ENCODE data around the gene SCN7A.
"Not testable (repeated sequence)": the region's sequence is repeated elsewhere in the genome, so short reads cannot be mapped to it uniquely, and the experiment has no call there.

SCN7A gene

DNA sequence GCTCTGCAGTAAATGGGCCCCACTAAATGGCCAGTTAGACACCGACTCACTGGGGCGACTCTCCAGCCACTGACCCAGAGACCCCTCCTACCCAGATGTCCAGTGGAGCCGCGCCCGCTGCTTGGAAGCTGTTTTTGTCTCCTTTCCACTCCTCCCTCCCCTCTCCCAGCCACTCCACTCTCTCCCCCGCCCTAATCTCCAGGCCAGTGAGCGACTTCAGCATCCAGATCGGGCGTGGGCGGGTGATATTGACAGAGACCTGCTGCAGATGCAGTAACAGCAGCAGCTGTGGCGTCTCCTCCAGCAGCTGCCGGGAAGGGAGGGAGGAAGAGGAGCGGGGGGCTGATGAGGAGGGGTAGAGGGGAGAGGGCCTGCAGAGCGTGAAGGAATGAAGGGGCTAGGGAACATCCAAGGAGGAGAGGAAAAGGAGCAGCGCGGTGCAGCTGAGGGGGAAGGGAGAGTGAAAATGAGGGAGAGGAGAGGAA is at the start of gene SCN7A:
Gene SCN7A (minus strand): TSS at position 110 of the 485 bp plus-strand sequence. CDS start 16,553 bp downstream, outside the sequence.
- peak; percentile 91 for DNase-seq

DNA sequence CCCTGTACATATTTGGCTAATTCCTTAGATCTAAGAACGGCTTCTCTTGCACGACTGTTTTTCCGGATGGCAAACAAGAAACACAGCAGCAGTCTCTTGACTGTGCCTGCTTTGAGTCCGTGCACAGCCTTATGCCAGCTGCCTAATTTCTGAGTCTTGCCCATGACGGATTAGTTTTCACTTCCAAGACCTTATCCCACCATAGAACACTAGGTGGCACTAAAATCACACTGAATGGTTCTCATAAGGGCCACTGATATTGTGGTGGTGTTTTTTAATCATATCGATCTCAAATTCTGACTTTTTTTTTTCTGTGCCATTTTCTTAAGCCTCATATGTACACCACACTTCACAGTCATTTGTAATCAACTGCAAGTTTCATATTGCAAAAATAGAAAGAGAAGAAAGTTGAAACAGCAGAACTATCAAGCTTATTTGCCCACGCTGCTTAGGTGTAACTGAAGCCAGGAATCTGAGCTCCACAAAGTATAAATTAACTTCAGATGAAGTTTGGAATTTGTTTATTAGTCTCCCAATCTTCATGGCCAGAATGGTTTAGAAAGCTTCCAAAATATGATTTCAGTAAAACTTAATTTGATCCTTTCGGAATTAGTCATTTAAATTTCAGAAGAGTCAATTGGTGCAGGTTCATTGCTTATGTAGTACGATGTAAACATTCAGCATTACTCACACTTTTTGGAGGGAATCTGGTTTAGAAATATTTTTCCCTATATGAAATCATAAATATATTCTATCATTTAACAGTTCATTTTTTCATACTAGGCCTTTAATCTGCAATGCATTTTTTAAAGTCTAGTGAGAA is 45.5 kb upstream of the SCN7A start:
- peak; percentile 52 for DNase-seq

DNA sequence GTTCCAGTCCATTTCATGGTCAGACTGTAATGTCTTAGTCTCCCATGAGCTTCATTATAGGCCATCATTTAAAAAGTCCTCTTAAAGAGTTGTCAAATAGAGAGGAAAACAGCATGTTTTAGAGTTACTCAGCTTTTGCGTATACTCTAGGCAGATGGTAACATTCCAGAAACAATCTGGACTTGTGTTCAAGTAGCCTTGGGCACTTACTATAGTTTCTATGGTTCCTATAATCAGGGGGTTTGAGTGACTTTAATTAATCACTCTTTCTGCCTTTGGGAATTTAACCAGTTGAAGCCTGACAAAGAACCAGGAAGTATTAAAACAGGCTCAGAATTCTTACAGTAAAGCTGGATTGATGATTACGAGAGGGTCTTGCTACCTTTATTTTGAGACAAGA is 42.1 kb upstream of the SCN7A start:
- DNase-seq, result no peak

DNA sequence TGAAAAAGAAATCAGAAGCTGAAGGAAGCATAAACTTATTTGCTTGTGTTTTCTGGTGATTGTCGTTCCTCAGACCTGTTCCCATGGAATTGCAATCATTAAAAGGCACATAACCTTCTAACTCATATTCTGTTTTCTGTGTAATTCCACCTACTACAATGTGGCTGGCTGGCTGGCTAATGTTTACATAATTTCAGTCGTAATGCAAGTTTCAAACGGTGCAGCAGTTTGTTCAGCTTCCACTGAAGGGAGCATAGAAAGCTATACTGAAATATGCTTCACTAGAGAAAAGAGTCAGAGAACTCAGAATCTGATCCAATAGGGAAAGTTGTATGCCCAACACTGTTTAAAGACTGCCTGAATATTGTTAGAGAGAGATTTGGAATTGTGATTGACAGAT is 27.1 kb upstream of the SCN7A start:
- DNase-seq, result no peak

DNA sequence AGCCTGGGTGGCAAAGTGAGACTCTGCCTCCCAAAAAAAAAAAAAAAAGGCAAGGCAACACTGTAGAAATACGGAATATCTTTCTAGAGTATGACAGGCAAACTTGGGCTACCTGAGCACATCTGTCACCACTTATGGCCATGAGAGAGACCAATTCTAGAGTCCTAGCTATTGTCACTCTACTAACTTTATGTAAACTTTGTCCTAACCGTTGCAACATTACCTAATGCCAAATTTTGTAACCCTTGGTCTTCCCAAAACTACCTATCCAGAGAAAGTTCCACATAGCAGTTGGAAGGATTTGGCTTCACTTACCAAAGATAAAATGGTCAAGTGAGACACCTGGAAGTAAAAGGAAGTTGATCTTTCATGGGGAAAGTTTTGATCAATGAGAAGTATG is 26.6 kb upstream of the SCN7A start:
- no peak for DNase-seq

DNA sequence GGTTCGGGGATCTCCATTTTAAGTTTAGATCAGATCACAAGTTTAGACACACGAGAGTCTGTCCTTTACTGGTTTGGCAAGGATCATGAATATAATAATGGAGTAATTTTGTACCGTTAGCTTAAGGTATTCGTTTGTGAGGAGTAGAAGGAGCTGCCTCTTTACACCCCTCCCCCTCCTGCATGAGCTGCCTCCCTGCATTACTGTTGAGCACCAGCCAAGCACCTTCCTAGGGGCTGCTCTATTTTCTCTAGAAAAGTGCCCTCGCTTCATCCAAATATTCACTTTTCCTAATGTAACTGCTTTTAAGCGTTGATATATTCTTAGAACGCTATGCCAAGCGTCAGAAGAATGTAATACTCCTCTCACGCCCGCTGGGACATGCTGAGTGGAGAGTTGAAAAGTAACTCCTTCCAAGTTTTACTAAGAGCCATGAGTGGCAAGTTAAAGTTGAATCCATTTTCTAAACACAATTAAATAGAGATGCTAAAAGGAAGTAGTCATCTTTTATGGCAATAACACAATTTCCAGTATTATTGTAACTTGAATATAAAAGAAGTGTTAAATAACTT is 25.4 kb upstream of the SCN7A start:
- DNase-seq, result no peak

DNA sequence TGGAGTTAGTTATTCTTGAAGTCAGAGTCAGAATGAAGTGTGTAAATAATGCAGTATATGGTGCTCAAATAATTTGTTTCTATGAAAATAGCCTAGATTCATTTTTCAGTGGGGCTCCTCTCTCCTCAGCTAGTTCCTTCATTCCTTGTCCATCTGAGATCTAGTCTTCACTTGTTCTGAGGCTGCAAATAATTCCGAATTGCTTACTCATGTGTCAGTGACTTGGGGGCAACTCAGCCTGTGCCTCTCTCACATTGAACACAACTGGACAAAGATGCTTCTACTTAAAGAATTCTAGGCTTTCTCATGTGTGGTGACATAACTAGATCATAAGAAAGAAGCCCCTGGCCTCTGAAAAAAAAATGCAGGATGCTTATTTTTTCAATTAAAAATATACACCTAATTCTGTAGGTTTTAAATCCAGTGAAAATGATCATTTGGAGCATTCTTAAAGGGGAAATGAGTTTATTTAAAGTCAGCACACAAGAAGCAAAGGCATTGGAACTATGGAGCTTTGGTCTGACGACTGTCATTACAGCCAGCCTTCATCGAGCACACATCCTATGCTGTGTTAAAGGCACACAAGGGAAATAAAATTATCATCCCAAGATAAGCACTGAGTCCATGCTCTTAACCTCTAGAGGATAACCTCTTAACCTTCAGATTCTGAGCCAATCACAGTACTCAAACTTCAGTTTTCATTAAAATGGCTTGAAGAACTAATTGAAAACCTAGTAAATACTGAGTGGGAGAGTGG is 24.8 kb upstream of the SCN7A start:
- DNase-seq, result no peak

DNA sequence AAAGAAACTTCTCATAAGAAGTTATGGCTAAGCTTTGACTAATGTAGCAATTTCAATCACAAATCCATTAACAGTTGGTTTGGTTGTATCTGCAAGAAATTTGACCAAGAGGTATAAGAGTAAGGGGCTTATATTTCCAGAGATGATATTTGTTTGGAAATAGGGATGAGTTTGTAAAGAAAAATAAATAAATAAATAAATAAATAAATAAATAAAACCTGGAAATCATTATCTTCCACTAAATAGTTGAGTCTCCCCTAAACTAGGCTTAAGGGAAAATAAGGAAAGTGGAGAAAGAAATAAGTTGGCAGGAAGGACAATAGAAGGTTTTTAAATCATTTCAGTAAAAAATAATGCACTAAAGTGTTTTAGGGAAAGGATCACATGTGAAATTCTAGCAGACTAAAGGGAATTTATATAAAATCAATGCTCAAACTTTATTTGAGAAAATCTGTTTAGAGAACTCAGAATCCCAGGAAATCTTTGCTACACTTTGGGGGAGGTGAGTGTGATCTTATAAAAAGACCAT is 23.5 kb upstream of the SCN7A start:
- no peak for DNase-seq

DNA sequence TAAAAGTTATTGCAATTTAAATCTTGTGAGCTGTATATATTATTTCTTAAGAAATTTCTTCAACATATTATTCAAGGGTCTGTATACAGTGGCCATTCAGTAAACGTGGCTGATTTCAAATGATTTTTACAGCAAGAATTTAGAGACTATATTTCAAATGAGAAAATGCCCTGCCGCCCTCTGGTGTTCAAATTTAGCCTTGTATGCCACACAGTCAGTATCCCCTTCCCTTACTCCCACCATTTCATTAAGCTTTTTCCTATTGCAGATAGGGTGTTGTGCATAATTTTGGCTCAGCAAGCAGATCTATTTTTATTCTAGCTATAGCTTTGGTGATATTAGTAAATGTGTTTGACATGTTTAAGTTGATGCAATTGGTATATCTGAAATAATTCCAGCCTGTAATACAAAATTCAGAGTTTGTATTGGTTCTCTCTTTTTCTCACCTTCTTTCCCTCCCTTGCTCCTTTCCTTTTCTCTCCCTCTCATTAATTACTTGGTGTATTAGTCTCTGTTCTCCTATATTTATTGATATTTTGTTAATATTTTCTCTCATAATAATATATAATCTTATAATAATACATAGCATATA is 22.8 kb upstream of the SCN7A start:
- DNase-seq, result peak; percentile 43

DNA sequence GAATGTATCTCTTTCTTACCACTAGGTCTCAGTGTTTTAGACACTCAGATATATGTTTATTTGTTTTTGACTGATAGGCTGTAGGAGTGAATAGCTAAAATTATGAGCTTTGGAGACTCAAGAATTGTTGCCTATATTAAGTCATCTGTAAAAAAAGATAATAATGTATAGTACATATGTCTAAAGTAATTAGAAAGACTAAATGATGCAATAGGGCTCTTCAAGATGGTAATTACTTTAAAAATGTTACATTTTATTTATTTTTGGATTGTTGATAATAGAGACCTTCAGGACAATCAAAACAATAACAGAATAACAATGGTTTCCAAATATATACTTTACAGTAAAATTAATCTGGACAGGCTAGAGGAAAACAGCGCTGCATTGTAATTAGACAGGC is 19.9 kb upstream of the SCN7A start:
- no peak for DNase-seq

DNA sequence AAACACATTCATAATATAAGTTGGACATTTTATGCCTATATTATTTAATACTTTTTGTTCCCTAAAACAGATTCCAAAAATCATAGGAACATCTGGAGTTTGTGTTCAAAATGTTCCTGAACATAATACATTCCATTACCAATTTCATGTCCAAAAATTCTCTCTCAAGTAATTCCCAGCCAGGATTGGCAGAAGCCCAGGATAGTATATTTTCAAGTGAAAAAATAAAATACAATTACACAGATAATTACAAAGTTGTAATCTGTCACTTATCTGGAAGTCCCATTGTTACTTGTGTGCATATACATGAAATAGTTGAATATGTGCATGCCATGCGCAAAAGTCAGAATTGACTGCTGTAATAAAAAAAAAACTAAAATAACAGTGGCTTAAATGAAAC is 5.2 kb upstream of the SCN7A start:
- no peak for DNase-seq

DNA sequence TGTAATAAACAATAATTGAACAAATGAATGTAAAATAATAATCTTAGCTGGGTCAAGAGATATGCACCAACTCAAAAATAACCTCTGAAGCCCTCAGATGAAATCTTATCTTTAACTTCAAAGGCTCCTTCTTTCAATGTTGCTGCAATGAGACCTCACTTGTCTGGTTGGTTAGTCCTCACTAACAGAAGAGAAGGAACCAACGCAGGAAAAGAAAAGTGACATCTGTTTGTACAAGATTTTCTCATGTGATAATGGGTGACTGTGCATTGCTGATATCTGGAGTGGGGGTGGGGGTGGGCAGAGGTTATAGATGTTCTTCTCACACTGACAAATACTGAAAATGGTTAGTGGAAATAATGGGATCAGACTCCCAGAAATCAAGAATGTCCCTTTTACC is 2.6 kb downstream of the SCN7A start:
- no peak for DNase-seq

DNA sequence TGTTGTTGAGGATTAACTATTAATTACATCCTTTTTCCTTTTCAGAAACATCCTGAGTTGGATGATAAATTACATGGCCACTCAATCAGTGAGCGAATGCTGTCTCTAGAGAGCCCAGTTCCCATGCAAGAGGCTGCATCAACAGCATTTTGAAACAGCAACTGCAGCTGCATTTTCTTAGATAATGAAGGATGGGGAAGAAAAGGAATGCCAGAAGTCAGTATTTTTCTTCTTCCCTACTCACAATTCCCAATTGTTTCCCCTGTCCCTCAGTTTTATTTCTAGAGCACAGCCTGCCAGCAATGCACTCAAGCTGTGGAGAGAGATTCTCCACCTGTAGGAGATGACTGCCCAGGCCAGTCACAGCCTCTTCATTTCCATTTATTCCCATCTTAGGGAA is 6.9 kb downstream of the SCN7A start:
- no peak for DNase-seq

DNA sequence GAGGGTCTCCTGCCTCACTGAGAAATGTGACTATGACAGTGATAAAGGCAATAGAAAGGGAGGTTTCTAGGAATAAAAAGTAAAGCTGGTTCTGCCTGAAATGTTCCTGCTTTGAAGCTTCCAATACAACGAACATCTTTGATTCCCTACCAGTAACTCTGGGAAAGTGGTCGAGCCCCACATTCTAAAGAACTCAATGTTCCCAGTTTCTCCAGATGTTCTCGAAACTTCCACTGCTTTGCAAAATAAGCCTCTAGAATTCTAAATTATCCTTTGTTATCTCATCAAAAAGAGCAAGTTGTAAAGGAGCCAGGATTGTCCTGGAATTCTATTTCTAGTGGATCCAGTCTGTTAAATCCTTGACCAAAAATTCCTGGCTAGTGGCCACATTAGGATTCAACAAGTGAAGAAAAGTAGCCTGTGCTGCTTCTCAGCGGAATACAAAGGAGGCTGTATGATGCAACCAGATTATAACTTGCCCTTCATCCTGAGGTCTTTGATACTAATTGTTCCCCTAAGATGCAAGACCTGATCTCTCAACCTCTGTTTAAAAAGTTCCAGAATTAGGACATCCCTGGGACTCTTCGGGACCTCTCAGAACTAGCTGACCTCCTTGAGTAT is 8.4 kb downstream of the SCN7A start:
- no peak for DNase-seq

DNA sequence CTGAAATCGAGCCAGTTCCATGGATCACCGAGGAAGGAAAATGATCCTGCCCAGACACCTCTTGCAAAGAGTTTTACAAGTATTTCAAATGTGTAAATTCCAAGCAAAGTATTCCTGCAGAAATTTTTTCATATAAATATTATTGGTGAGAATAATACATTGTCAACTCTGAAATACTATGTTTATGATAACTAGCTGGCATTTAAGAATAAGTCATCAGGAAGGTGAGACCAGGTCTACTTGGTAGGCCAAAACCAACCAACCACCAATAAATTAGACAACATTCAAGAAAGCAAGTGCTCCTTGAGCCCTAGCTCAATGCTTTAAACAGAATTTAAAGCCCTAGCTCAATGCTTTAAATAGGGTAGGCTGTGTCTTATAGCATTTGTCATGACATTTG is 21.7 kb downstream of the SCN7A start:
- no peak for DNase-seq

DNA sequence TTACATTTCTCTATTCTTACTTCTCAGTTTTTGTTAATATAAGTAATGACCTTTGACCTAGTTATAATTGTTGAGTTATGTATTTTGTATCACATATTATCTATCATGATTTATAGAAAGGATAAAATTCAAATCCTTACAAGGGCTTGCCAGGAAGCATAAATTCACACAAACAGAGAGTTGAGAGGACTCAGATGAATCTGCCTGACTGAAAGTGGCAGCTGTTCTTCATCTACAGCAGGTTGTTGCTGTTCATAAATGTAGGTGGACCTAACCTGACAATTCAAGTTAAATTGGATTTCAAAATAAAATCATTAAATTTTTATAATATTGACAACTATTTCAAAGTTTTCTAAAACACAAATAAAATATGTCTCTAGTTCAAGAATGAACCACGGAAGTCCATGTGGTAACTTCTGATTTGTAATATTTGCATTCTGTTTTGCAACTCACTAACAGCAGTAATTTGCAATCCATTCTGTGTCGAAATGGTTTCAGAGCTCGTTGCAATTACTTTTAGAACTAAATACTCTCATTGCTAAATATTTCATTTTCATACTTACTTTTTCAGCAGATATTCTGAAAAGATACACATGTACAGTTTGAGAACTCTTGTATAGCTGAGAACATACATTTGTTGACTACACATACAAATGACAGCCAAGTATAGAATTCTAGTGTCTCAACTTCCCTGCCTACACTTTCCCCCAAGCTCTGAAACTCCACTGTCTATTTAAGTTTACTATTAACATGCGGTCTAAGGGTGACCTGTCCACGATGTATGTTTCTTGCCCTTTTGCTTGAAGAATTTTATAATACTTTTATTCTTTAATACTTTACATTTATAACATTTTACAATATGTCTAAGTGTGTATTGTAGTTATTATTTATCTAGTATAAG is 25.7 kb downstream of the SCN7A start:
- DNase-seq, result no peak

DNA sequence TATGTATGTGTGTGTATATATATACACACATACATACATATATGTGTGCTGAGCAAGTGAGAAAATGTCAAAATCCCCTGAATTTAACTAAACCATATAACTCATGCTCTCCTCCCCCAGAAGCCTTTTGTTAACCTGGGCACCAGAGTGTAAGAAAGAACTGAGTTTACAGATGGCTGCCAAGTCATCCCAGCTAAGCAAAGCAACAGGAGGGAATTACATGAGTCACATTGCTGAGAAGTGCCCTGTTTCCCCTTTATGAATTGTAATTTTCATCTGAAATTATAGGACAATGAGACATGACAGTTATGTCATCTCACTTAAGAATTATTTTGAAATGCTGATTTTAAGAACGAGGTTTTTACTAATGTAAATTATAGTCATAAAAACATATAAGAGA is 29.9 kb downstream of the SCN7A start:
- no peak for DNase-seq

DNA sequence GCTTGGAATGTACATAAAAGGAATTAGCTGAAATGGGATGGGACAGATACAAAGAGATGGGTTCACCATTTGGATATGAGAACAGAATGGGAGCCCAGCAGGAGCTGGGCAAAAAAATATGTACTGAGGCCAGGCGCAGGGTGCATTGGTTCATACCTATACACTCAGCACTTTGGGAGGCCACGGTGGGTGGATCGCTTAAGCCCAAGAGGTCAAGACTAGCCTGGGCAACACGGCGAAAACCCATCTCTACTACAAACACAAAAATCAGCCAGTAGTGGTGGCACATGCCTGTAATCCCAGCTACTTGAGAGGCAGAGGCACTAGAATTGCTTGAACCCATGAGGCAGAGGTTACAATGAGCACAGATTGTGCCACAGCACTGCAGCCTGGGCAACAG is 30.4 kb downstream of the SCN7A start:
- no peak for DNase-seq

DNA sequence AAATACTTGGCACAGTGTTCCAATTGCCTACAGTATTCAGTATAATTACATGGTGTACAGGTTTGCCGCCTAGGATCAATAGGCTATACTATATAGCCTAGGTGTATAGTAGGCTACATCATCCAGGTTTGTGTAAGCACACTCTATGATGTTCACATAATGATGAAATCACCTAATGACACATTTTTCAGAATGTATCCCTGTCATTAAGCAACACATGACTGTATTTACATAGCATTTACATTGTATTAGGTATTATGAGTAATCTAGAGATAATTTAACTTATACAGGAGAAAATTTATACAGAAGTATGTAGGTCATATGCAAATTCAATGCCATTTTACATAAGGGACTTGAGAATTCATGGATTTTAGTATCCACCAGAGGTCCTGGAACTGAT is 35.4 kb downstream of the SCN7A start:
- DNase-seq, result no peak

DNA sequence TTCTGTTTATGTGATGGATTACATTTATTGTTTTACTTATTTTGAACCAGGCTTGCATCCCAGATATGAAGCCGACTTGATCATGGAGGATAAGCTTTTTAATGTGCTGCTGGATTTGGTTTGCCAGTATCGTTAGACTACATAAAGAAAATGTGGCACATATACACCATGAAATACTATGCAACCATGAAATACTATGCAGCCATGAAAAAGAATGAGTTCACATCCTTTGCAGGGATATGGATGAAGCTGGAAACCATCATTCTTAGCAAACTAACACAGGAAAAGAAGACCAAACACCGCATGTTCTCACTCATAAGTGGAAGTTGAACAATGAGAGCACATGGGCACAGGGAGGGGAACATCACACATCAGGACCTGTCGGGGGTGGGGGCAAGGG is 38.2 kb downstream of the SCN7A start:
- not testable (repeated sequence) for DNase-seq

DNA sequence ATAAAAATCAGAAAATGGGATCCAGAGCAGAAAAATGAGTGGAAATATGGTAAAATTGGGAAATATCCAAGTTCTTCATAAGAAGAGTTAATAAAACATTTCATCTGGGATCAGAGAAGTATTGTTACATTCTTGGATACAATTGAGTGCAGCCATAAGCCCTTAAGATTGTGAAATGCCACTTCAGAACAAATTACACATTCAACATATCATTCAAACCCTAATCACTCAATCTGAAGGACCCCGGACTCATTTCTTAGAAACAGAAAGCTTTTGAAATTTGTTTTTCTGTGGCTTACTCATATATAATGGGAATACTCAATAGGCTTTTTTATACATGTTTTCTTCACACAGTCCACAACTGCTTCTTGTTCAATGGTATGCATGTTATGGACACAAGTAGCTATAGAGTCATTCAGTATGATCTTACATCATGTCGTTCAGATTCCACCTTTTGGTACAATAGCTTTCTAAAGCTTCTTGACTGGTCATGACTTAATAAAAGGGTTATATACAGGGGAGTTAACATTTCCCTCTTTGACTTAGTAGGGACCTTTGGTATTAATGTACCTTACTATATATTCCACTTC is 39.9 kb downstream of the SCN7A start:
- DNase-seq, result no peak
